Thyroid gland (tissue), 4 donors: ENCODE results near the gene TRPT1.

Experiments
- CTCF ChIP-seq, 6 experiments: fragments of 200-600 bp in 3 of 6; fragments of 450-650 bp in 3 of 6; sonication (generic) in 3 of 6; IDR thresholded peaks; one replicate each; pipeline ENCODE4 v1.5.1; 2016 to 2019; ENCODE audit warnings: antibody characterized with exemption in 6 of 6, mild to moderate bottlenecking in 2 of 6, inconsistent platforms in 1 of 6, moderate library complexity in 1 of 6
- POLR2A ChIP-seq, 2 donors: fragments of 450-650 bp; IDR thresholded peaks; one replicate each; pipeline ENCODE4 v1.6.1; 2017; ENCODE audit warnings: antibody characterized with exemption in 2 of 2, mild to moderate bottlenecking in 2 of 2, moderate library complexity in 1 of 2

- no peak for TF ChIP-seq CTCF (IDR thresholded peaks at IDR 0.05)
- no peak for TF ChIP-seq POLR2A (IDR thresholded peaks at IDR 0.05)
Observed at GRCh38 chr11:64264371-64264852, 38.4 kb upstream of the TRPT1 start.
